DMS53 treated with DMSO at 0.1 percent for 48 hours (cell line): ENCODE measurements around the gene SOAT2.

Experiments
- DNase-seq: peaks from one replicate; lab custom pipeline; 2025; ENCODE audit not compliant: unreplicated experiment; lab: John Stamatoyannopoulos, UW

The SOAT2 gene, protein sequence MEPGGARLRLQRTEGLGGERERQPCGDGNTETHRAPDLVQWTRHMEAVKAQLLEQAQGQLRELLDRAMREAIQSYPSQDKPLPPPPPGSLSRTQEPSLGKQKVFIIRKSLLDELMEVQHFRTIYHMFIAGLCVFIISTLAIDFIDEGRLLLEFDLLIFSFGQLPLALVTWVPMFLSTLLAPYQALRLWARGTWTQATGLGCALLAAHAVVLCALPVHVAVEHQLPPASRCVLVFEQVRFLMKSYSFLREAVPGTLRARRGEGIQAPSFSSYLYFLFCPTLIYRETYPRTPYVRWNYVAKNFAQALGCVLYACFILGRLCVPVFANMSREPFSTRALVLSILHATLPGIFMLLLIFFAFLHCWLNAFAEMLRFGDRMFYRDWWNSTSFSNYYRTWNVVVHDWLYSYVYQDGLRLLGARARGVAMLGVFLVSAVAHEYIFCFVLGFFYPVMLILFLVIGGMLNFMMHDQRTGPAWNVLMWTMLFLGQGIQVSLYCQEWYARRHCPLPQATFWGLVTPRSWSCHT

DNA sequence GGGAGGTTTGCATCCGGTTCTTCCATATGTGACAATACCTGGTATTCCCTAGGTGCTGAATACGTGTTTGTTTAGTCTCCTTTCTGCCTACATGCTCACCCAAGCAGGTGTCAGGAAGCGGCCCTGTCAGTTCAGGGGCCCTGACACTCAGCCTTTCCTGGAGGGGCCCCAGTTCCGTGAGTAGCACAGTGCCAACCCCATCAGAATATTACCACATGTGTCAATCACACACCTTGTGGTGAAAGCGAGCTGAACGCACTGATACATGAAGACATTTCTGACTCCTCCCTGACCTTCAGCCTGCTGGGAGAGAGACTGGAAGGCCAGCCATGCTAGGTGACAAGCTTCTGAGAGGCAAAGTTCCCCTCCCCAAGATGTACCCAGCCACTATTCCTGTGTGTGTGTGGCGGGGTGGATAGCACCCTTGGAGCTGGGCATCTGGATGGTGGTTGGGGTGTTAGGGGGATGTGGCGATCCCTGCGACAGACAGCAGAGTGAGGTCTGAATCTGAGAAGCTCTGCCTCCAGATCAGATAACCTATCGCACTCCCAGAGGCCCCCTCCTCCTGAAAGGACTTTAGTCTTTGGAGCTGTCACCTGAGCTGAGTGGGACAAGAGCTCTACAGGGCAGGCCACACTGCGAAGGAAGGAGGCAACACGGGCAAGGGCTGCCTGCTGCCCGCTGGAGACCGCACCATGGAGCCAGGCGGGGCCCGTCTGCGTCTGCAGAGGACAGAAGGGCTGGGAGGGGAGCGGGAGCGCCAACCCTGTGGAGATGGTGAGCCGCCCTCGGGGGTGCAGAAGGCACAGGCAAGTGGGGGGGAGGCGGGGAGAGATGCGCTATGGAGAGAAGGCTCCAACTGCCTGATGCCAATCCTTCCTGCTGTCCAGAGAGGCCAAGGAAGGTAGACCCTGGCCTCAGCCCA lies at the start of gene SOAT2:
Gene SOAT2, plus strand, starts transcription at position 604 of the 925 bp plus-strand sequence. Its CDS starts 92 bp downstream, at position 696.
- peak; percentile 85 for DNase-seq

DNA sequence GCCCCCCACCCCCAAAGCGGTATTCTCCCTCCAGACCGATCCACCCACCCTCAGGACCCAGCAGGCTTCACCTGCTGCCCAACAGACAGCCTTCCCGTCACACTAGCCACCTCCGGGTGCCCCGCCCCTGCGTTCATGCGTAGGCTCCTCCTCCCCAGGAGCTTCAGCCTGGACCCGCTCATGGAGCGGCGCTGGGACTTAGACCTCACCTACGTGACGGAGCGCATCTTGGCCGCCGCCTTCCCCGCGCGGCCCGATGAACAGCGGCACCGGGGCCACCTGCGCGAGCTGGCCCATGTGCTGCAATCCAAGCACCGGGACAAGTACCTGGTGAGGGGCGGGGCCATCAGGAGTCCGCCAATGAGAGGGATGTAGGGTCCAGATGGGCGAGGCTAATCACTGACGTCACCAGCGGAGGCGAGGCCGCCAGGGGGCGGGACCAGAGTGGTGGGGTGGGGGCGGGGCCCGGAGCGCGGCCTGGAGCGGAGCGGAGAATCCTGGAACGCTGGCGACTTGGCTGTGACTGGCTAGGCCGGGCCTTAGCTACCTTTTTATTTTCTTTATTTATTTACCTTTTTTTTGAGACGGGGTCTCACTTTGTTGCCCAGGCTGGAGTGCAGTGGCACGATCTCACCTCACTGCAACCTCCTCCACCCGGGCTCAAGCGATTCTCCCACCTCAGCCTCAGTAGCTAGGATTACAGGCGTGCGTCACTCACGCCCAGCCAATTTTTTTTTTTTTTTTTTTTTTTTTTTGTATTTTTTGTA lies 49.0 kb upstream of the SOAT2 start:
- DNase-seq: peak; percentile 95

DNA sequence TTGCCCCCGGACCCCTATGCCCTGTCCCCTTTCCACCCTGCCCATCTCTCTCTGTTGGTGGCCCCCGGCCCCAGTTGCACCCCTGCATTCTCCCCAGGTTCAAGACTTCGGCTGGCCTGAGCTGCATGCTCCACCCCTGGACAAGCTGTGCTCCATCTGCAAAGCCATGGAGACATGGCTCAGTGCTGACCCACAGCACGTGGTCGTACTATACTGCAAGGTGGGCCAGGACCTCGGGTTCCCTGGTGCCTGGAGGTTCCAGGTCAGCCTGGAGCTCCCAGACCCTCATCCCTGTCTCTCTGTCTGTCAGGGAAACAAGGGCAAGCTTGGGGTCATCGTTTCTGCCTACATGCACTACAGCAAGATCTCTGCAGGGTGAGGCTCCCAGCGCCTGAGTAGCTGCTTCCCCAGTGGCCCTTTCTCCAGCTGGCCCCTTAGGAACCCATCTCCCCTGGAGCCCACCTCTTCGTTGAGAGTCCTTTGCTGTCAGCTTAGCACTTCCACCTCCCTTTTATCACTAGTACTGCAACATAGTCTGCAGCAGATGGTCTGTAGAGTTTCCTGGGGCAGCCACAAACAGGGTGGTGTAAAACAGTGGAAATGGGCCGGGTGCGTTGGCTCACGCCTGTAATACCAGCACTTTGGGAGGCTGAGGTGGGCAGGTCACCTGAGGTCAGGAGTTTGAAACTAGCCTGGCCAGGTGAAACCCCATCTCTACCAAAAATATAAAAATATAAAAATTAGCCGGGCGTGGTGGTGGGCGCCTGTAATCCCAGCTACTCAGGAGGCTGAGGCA lies 47.6 kb upstream of the SOAT2 start:
- no peak for DNase-seq

DNA sequence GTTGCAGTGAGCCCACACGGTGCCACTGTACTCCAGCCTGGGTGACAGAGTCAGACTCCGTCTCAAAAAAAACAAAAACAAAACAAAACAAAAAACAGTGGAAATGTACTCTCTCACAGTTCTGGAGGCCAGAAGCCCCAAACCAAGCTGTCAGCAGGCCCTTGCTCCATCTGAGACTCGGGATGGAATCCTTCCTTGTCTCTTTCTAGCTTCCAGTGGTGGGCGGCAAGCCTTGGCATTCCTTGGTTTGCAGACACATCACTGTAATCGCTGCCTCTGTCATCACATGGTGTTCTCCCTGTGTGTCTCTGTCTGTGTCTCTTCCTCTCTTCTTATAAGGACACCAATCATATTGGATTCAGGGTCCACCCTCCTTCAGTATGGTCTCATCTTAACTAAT lies 47.0 kb upstream of the SOAT2 start:
- DNase-seq: no peak

DNA sequence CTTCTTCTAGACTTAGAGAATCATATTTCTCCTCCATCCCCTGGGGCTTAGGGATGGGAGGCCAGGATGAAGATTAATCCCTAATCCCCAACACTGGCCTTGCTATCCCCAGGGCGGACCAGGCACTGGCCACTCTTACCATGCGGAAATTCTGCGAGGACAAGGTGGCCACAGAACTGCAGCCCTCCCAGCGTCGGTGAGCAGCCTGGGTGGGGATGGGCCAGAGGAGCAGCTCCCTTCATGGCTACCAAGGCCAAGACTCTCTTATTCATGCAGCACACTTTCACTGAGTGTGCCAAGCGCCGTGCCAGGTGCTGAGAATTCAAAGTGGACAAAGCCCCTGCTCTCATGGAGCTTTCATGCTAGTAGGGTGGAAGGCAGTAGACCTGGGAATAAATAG lies 46.4 kb upstream of the SOAT2 start:
- no peak for DNase-seq

DNA sequence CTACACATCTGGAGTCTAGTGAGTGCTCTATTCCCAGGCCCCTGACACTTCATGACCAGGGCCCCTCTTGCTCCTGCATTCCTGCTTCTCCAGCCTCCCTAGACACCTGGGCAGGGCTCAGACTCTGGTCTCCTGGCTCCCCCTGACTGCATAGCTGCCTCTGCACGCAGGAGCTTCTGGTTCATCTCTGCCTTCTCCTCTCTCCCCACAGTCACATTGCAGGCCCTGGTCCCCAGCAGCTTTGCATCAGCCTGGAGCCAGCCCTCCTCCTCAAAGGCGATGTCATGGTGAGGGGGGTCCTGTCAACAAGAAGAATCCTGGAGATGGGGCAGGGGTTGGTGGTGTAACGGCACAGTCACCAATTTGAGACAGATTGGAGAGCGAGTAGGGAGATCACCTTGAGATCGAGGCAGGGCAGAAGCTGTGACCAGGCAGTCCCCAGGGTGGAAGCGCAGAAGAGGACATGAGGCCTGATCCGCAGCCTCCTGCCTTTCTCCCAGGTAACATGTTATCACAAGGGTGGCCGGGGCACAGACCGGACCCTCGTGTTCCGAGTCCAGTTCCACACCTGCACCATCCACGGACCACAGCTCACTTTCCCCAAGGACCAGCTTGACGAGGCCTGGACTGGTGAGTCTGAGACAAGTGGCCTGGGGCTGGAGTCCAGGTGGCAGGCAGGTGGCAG lies 45.3 kb upstream of the SOAT2 start:
- DNase-seq: no peak

DNA sequence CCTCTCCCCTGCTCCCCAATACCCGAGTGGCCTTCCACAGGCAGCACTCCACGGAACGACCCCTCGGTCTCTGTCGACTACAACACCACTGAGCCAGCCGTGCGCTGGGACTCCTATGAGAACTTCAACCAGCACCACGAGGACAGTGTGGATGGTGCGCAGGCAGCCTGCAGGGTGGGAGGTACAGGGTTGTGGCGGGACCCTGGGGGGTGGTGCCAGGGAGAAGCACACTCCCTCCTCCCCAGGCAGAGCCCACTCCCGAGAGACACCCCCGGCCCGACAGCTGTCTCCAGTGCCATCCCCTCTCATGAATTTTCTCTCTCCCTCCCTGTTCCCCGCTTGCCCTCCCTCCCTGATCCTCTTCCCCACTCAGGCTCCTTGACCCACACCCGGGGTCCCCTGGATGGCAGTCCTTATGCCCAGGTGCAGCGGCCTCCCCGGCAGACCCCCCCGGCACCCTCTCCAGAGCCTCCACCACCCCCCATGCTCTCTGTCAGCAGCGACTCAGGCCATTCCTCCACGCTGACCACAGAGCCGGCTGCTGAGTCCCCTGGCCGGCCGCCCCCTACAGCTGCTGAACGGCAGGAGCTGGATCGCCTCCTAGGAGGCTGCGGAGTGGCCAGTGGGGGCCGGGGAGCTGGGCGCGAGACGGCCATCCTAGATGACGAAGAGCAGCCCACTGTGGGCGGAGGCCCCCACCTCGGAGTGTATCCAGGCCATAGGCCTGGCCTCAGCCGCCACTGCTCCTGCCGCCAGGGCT lies 44.4 kb upstream of the SOAT2 start:
- DNase-seq: no peak

DNA sequence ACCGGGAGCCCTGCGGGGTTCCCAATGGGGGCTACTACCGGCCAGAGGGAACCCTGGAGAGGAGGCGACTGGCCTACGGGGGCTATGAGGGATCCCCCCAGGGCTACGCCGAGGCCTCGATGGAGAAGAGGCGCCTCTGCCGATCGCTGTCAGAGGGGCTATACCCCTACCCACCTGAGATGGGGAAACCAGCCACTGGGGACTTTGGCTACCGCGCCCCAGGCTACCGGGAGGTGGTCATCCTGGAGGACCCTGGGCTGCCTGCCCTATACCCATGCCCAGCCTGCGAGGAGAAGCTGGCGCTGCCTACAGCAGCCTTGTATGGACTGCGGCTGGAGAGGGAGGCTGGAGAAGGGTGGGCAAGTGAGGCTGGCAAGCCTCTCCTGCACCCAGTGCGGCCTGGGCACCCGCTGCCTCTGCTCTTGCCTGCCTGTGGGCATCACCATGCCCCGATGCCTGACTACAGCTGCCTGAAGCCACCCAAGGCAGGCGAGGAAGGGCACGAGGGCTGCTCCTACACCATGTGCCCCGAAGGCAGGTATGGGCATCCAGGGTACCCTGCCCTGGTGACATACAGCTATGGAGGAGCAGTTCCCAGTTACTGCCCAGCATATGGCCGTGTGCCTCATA lies 43.7 kb upstream of the SOAT2 start:
- DNase-seq: no peak

DNA sequence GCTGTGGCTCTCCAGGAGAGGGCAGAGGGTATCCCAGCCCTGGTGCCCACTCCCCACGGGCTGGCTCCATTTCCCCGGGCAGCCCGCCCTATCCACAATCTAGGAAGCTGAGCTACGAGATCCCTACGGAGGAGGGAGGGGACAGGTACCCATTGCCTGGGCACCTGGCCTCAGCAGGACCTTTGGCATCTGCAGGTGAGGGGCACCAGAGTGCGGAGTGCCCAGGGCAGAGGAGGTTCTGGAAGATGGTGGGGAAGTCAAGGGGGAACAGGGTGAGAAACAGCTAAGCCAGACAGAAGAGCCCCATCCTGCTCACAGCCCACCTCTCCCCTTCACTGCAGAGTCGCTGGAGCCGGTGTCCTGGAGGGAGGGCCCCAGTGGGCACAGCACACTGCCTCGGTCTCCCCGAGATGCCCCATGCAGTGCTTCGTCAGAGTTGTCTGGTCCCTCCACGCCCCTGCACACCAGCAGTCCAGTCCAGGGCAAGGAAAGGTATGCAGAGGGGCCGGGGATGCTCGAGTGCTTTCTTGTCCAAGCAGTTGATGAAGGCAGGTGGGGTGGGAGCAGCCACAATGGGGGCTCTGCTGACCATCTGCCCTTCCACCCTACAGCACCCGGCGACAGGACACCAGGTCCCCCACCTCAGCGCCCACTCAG lies 43.1 kb upstream of the SOAT2 start:
- no peak for DNase-seq

DNA sequence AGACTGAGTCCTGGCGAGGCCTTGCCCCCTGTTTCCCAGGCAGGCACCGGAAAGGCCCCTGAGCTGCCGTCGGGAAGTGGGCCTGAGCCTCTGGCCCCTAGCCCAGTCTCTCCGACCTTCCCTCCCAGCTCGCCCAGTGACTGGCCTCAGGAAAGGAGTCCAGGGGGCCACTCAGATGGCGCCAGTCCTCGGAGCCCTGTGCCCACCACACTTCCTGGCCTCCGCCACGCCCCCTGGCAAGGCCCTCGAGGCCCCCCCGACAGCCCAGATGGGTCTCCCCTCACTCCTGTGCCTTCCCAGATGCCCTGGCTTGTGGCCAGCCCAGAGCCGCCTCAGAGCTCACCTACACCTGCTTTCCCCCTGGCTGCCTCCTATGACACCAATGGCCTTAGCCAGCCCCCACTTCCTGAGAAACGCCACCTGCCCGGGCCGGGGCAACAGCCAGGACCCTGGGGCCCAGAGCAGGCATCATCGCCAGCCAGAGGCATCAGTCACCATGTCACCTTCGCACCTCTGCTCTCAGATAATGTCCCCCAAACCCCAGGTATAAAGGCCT lies 42.5 kb upstream of the SOAT2 start:
- peak; percentile 81 for DNase-seq

DNA sequence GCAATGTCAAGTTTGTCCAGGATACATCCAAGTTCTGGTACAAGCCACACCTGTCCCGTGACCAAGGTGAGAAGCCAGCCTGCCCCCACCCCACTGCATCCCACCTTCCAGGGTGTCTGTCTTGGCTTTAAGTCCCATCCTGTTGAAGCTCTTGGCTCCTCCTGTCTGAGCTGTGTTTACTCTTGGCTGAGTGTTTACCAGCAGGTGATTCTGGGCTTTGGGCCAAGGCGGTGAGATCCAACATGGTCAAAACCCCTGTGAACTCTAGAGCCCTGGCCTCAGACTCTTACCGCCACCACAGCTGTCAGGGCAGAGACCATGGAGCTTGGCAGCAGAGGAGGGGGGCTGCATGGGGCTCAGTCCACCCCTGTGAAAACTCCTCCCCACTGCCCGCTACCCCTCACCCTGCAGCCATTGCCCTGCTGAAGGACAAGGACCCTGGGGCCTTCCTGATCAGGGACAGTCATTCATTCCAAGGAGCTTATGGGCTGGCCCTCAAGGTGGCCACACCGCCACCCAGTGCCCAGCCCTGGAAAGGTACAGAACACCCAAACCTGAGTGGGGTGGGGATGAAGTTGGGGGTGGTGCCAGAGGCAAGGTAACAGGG lies 41.8 kb upstream of the SOAT2 start:
- DNase-seq: peak; percentile 94

DNA sequence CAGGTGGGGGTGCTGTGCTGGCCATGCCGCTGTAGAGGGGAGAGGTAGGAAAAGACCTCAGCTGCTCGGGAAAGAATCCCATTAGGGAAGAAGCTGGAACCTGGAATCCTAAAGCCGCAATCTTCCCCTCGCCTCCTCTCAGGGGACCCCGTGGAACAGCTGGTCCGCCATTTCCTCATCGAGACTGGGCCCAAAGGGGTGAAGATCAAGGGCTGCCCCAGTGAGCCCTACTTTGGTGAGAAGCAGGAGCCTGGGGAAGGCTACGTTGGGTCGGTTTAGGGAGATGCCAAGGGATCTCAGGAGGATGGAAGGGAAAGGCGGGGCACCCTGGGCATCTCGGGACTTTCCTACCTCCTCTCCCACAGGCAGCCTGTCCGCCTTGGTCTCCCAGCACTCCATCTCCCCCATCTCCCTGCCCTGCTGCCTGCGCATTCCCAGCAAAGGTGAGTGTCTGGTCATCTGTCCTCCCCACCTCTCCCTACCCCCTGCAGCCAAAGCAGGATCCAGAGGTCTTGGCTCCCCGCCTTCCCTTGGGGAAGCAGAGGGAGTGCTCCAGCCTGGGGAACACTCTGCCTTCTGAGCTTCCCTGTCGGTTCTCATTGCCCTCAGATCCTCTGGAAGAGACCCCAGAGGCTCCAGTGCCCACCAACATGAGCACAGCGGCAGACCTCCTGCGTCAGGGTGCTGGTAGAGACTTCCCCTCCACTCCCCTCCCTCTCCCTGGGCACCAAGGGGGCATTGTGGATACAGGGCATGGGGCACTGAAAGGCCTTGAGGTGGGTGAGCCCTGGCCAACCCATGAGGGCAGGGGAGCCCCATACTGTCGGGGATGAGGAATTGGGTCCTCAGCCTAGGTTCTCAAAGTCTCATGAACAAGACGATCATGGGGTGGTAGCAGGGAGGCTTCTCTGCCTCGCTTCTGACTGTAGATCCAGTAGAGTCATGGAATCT lies 41.0 kb upstream of the SOAT2 start:
- no peak for DNase-seq

DNA sequence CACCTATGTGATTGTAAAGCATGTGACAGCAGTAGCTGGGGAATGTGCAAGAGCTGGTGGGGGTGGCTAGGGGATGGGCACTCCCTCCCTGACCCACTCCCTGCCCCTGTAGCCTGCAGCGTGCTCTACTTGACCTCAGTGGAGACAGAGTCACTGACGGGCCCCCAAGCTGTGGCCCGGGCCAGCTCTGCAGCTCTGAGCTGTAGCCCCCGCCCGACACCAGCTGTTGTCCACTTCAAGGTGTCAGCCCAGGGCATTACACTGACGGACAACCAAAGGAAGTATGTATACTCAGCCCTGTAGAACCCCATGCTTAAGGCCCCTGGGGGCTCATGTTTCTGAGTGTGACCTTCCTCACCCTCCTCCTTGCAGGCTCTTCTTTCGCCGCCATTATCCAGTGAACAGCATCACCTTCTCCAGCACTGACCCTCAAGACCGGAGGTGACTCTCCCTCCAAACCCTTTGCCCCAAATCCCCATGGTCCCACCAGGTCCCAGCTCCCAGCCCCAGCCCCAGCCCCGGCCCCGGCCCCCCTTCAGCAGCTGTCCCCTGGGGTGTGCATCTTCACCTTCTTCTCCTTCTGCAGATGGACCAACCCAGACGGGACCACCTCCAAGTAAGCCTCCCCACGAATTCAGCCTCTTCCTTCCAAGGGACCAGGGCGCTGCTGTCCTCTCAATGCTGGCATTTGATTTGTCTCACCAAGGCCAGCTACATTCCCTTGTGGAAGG lies 40.1 kb upstream of the SOAT2 start:
- no peak for DNase-seq

DNA sequence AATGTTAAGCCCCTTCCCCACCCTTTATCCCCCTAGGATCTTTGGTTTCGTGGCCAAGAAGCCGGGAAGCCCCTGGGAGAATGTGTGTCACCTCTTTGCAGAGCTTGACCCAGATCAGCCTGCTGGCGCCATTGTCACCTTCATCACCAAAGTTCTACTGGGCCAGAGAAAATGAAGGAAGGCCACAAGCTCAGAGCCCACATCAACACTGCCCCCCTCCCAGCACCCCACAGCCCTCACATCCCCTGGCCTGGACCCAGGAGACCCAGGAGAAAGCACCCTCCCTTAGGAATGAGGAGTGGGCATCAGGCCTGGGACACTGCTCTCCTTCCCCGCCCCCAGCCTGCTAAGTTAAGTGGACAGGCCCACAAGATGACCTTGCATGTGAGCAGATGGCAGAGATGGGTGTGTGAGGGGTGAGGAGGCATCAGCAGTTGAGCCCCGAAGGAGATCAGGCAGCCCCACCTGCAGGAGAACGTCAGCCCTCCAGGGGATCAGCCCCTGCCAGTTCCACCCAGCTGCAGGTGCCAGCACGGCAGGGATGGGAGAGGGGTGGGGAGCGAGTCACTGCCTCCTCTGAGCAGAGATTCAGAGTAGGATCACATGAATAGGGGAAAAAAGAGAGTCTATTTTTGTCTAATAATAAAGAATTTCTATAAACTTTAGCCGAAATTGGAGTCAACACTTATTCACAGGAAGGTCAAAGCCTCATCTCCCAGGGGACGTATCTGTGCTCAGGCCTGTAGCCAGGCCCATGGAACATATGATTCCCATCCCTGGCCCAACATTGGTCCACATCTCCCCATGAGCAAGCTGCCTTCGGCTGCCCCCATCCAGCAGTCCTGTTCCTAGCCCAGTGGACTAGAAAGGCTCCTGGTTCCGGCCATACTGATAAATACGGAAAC lies 39.3 kb upstream of the SOAT2 start:
- DNase-seq: no peak
